HG03457 (cell line): Measurements from ENCODE around the gene C21orf91.
"Not testable (repeated sequence)": the region's sequence is repeated elsewhere in the genome, so short reads cannot be mapped to it uniquely, and the experiment has no call there.

Experiments
- ATAC-seq: cut with Tn5 transposase; IDR thresholded peaks from one replicate; pipeline ENCODE4 v1.9.1; 2021; ENCODE audit warnings: moderate number of reproducible peaks; ENCODE audit not compliant: unreplicated experiment

C21orf91 gene

DNA sequence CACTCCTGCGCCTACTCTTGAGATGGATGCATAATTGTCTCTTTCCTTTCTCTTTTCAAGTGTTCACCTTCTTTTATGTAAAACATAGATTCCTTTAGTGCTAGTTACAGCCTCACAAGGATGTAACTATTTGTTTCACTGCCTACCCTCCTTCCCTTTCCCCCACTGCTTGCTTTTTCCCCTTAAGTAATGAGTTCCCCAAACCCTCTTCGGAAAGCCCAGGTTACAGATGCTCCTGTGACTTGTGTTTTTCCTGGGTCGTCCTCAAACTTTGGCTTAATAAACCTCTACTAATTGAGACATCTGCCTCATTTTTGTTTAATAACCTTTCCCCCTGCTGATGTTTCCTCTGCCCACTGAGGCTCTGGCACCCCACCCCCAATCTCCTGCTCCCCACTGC lies 39.2 kb downstream of the C21orf91 start:
- ATAC-seq: no peak

DNA sequence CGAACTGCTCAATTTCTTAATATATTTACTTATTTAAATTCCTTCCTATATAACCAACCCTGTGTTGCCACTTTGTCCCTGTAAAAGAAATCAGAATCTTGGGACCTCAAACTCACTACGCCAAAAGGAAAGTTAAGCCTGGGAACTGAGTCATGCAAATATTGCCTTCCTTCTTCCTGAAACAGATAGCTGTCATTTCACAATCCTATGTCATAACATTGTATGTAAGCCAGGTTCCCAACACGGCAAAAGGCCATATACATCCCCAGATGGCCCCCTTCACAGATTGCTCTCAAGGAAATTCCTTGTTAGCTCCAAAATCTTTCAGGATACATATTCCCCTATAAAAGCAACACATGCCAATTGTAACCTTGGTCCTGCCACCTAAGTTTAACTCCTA lies 39.7 kb downstream of the C21orf91 start:
- ATAC-seq: no peak

DNA sequence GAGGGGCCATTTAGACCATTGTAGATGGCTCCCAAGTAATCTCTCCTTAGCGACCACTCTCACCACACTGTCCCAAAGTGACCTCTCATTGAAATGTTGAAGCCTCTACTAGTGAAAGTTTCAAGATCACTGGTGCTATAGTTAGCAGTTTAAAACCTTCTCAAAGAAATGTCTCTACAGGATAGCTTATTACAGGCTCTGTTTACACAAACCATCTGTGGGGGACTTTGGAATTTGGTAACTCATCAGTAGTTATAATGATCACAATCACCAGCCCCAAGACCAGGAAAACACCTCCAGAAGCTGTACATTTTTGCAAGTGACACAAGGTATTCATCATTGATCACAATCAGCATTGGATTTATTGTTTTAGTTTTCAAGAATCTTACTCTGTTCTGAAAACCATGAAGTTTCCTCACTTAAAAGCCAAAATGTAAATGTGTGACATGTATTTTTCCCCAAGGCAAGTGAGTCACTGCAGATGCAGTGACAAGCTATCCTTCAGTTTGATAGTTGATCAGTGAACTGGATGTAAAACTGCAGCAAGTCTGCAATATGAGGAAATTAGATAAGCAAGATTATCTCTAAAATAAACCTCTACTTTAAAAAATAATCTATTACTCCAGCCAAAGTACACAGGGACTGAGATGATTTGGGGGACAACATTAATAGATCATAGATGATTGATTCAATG lies 41.9 kb downstream of the C21orf91 start:
- ATAC-seq: no peak

DNA sequence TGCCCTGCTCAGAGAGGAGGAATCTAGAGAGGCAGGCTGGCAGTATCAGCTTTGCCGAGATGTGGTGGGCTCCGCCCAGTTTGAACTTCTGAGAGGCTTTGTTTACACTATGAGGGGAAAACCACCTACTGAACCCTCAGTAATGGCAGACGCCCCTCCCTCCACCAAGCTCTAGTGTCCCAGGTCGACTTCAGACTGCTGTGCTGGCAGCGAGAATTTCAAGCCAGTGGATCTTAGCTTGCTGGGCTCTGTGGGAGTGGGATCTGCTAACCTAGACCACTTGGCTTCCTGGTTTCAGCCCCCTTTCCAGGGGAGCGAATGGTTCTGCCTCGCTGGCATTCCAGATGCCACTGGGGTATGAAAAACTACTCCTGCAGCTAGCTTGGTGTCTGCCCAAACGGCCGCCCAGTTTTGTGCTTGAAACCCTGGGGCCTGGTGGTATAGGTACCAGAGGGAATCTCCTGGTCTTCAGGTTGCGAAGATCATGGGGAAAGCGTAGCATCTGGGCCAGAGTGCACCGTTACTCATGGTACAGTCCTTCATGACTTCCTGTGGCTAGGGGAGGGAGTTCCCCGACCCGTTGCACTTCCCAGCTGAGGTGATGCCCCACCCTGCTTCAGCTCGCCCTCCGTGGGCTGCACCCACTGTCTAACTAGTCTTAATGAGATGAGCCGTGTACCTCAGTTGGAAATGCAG lies 43.6 kb downstream of the C21orf91 start:
- peak; percentile 73 for ATAC-seq

DNA sequence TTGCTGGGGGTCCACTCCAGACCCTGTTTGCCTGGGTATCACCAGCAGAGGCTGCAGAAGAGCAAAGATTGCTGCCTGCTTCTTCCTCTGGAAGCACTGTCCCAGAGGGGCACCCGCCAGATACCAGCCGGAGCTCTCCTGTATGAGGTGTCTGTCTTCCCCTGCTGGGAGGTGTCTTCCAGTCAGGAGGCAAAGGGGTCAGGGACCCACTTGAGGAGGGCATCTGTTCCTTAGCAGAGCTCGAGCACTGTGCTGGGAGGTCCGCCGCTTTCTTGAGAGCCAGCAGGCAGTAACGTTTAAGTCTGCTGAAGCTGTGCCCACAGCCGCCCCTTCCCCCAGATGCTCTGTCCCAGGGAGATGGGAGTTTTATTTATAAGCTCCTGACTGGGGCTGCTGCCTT lies 44.1 kb downstream of the C21orf91 start:
- not testable (repeated sequence) for ATAC-seq

DNA sequence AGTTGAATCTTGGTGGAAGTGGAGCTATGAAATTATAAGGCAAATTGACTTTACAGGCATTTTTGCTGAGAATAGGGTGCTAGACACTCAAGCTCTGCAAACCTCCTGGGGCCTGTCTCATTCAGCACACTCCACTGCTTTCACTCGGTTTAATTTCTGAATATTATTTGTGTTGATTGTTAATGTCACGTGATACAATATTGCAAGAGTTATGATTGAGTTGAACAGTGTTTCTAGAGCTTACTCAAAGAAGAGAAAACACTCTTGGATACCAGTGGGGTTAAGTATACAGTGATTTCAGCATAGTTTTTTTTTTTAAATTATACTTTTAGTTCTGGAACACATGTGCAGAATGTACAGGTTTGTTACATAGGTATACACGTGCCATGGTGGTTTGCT lies 49.7 kb downstream of the C21orf91 start:
- ATAC-seq: no peak

DNA sequence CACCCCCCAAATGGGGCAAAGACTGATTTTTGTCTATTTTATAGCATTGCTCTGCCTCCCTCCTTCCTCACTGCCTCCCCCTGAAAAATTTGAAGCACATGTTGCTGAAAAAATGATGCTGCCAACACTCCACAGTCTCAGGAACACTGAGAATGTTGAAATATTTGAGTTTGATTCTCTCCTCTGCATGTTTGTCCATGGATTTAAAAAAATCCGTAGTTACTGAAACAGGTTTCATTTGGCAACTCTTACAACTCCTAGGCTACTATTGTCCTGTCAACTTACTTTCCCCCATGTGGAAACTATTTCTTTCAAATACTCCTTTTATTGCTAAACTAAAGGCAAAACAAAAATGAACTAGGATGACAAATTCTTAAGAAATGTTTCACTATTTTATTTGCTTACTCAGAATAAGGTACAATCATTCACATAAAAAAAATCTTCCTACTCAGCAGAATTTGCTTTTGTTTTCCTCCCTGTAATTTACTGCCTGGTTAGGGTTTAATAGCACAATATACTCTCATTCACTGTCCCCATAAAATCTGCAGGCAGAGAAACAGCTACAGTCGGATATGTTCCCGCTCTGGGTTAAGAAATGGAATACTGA lies 50.2 kb downstream of the C21orf91 start:
- ATAC-seq: no peak

DNA sequence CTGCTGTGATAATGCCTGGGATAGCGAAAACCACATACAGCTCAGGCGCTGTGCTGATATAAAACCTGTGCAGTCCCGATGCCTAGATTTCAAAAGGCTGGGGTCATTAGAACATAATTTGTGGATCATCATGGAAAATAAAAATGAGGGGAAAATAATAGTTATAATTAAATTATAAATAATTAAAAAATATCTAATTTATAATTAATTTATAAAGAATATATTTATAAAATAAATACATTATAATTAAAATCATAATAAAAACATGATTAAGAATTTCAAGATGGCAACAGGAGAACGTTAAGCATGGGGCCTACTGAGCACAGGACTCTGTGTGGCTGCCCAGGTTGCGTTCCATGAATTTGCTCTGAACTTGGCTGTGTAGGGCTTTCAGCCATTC lies 53.9 kb downstream of the C21orf91 start:
- no peak for ATAC-seq

DNA sequence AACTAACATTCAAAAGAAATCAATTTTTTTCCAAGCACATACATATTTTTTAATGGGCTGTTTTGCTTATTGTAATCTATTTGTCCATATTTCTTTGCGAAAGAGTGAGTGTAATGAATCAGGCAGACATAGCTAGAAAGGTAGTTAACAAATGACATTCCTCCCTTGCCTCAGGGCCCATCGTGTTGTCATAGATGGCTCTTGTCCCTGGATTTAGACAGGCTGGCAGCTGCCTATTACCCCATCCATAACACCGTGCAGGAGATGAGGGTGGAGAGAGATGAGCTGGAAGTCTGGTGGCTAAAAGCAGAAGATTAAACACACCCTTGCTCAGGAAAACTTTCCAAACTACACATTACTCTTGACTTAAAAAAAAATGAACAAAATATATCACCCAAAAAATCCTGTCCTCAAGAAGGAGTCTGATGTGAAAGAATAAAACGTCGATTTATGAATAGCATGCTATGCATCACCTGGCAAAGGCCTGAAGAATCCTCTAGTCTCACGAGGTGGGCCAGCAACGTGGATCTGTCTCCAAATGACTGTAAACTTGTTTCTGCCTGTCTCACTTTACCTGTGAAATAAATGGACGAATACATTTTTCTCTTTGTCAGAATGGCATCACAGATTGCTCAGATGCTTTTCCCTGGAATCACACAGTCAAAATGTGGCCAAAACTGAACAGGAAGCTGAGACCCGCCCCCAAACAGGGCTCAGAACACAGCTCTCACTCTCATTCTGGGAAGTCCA lies 55.7 kb downstream of the C21orf91 start:
- ATAC-seq: no peak

DNA sequence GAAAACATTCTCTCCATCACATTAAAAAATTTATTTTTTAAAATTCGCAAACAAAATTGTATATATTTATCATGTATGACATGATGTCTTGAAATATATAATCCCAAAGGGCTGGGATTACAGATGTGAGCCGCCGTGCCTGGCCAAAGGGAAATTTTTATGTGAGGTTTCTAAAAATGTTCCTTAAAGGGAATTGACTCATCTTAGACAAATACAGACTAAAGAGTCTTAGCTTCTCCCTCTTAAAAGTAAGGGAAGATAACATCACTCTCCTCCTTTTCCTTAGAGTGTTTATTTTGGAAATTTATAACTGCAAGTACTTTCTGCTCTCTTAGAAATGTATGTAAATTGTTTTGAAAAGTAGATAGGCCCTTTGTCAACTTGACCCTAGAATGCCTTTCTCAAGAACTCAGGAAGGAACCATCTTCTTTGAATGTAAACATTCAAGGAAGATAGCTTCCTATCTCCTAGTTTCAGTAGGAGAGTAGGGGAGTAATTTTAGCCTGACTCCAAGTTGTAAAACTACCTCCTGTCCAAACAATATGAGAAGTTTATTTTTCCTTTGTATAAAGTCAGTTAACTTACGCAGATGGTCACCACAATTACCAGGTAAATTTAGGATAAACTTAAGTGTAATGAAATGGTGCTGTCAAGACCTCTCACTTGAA lies 59.5 kb downstream of the C21orf91 start:
- ATAC-seq: no peak

DNA sequence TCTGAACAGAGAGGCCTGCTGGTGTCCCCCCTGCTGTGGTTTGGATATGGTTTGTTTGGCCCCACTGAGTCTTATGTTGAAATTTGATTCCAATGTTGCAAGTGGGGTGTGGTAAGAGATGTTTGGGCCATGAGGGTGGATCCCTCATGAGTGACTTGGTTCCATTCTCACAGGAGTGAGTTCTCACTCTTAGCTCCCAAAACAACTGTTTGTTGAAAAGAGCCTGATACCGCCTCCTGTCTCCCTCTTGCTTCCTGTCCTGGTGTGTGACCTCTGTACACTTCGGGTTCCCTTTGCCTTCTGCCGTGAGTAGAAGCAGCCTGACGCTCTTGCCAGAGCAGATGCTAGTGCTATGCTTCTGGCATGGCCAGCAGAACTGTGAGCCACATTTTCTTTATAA lies 60.5 kb downstream of the C21orf91 start:
- no peak for ATAC-seq

DNA sequence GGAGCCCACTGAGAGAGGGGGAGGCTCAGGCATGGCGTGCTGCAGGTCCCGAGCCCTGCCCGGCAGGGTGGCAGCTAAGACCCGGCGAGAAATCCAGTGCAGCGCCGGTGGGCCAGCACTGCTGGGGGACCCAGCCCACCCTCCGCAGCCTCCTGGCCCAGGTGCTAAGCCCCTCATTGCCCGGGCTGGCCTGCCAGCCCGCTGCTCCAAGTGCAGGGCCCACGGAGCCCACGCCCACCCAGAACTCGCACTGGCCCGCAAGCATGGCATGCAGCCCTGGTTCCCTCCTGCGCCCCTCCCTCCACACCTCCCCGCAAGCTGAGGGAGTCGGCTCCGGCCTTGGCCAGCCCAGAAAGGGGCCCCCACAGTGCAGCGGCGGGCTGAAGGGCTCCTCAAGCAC lies 61.5 kb downstream of the C21orf91 start:
- ATAC-seq: no peak

DNA sequence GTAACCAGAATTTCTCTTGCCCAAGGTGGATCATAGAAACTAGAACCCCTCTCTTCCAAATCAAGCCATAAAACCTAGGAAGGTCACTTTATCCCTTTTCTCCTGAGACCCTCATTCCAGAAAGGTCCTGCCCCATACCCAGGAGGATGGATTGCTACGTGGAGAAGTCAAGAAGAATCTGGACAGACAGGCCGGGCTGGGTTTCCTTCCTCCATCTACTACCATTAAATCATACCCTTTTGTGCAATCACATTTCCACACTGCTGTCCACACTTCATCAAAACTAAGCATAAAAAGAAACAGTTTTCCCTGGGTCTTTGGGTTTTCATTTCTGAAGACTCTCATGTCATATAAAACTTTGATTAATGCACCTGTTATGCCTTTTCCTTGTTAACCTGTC lies 65.4 kb downstream of the C21orf91 start:
- ATAC-seq: no peak

DNA sequence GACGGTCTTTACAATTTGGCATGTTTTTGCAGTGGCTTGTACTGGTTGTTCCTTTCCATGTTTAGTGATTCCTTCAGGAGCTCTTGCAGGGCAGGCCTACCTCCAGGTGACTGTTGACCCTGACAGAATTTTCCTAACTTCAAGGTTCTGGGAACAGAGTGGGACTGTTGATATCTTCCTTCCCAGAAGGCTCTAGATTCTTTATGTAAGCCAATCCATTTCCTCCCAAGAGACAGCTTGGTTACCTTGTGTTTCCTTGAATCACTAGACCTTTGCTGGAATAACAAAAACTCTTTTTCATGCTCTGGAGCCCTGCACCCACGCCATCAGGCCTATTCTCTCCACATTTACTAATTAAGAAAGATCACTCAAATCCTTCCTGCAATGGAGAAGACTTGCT lies 67.0 kb downstream of the C21orf91 start:
- ATAC-seq: no peak

DNA sequence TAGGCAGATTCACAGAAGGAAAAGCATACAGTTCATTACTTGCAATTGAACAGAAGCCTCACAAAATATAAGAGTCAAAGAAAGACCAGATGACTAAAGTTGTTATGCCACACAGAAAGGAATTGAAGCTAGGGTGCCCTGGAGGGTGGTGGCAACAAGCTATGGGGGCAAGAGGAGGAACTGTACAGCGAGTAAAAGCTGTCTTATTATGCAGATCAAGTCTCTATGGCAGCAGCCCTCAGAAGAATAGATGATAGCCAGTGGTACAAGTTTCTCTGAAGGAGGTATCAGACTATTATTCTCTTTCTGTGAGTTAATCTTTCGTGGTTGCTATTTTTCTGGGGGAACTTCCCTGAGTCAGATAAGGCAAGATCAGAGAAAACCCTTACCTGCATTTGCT lies 72.2 kb downstream of the C21orf91 start:
- no peak for ATAC-seq

DNA sequence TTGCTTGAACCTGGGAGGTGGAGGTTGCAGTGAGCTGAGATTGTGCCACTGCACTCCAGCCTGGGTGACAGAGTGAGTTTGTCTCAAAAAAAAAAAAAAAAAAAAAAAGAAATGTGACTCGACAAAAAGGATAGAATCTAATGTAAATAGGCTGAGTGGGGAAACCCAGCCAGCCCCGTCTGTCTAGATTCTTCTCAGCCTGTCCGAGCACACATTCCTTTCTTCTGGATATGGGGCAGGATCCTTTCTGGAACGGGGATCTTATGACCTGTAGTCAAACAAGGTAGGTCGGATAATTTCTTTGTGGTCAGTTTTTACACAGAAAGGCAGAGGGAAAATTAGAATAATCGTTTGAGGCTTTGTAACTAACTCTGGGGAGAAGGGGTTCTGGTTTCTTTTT lies 74.1 kb downstream of the C21orf91 start:
- ATAC-seq: no peak

DNA sequence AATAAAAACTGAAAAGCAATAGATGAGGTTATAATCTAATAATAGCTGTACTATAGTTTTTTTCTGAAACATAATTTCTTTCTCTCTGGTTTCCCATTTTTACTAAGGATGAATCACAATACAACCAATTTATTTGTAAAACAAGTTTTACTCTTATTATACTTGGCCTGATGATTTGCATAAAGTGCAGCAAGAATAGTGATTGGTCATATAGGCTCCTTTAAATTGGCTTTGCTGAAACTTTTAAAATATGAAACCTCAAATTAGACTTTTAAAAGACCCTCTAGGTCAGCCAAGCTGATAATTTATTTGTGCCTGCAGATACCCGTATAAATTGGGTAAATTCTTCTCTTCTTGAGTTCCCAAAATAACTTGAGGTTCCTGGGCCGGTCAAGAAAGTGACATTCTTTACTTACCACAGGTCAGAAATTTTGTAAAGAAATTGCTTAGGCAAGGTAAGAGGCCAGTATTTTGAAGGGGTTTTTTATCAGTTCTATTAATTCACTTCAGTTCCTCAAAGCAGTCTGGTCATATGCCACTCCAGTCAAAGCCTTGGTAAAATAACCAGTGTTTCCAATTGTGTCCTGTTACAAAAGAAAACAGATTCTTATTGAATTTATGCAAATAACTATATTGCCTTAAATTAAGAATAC lies 76.1 kb downstream of the C21orf91 start:
- ATAC-seq: no peak

DNA sequence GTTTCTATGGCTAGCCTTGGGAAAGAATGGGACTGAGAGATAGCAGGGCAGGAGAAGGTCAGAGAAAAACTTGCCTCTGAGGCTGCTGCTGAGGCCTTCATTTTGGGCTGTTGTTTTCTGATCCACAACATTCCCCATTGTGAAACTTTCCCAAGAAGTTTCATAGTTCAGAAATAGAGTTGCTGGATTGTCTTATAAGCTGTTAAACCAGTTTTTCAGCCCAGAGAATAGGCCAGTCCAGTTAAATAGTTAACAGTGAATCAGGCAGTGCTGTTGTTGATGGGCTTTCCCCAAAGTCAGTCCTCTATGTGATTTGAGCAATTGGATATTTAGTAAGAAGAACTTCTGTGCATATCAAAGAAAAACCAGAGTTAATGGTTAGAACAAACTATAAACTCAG lies 77.0 kb downstream of the C21orf91 start:
- ATAC-seq: no peak
